CD14-positive monocyte (primary cell): Measurements from ENCODE around the gene IGFN1. TPM values are rescaled to one million over a fixed set of nuclear protein-coding genes. Genes with fewer than 3 reads are reported as not detected.

Source experiments
- DNase-seq, 3 donors: peaks; one replicate each; pipeline ENCODE4 v3.0.0-alpha.2; 2011 to 2022
- H2AFZ ChIP-seq: 2 replicates; pipeline ENCODE4 v1.6.0; 2012; ENCODE audit warnings: mild to moderate bottlenecking, low read depth, low read length, inconsistent platforms; ENCODE audit not compliant: insufficient read depth, poor library complexity, severe bottlenecking
- H3K27ac ChIP-seq, 2 donors: 1 replicate in 1 of 2; 2 replicates in 1 of 2; pipeline ENCODE4 v1.5.1; 2012 to 2013; ENCODE audit warnings: low read length in 2 of 2, control low read depth in 1 of 2, inconsistent platforms in 1 of 2, low read depth in 1 of 2, mild to moderate bottlenecking in 1 of 2
- H3K27me3 ChIP-seq, 2 donors: one replicate each; pipeline versions ENCODE4 v1.6.0 to v1.6.1; 2011 to 2013; ENCODE audit warnings: low read length in 2 of 2; ENCODE audit not compliant: control insufficient read depth in 2 of 2, insufficient read depth in 2 of 2
- H3K36me3 ChIP-seq, 2 donors: replicated peaks in 1 of 2; 1 replicate in 1 of 2; 2 replicates in 1 of 2; pipeline versions ENCODE4 v1.5.1 to v1.6.1; 2012 to 2013; ENCODE audit warnings: low read length in 2 of 2, control low read depth in 1 of 2, inconsistent platforms in 1 of 2, mild to moderate bottlenecking in 1 of 2; ENCODE audit not compliant: insufficient read depth in 2 of 2, control insufficient read depth in 1 of 2
- H3K4me1 ChIP-seq, 2 donors: 1 replicate in 1 of 2; 2 replicates in 1 of 2; pipeline versions ENCODE4 v1.5.1 to v1.6.1; 2012 to 2013; ENCODE audit warnings: low read length in 2 of 2, control low read depth in 1 of 2, inconsistent platforms in 1 of 2, mild to moderate bottlenecking in 1 of 2, moderate library complexity in 1 of 2; ENCODE audit not compliant: insufficient read depth in 2 of 2, control insufficient read depth in 1 of 2
- H3K4me2 ChIP-seq: replicated peaks from 2 replicates; pipeline ENCODE3; 2012; ENCODE audit warnings: low read length, moderate library complexity, mild to moderate bottlenecking; ENCODE audit not compliant: poor library complexity, severe bottlenecking; ENCODE audit errors: extremely low read depth
- H3K4me3 ChIP-seq, 3 experiments: fragments of 200-600 bp in 1 of 3; sonication (generic) in 1 of 3; replicated peaks in 1 of 3; 1 replicate in 2 of 3; 2 replicates in 1 of 3; pipeline ENCODE4 v1.5.1; 2011 to 2013; ENCODE audit warnings: low read length in 3 of 3, mild to moderate bottlenecking in 3 of 3, control low read depth in 2 of 3, low read depth in 2 of 3, inconsistent platforms in 1 of 3, moderate library complexity in 1 of 3
- H3K79me2 ChIP-seq: 2 replicates; pipeline ENCODE4 v1.6.0; 2012; ENCODE audit warnings: mild to moderate bottlenecking, control low read depth, inconsistent platforms, low read length, moderate library complexity; ENCODE audit not compliant: insufficient read depth
- H3K9ac ChIP-seq: 2 replicates; pipeline ENCODE4 v1.6.0; 2017; ENCODE audit warnings: low read length, mild to moderate bottlenecking; ENCODE audit not compliant: insufficient read depth, poor library complexity, severe bottlenecking
- H3K9me3 ChIP-seq, 2 donors: replicated peaks in 1 of 2; 1 replicate in 1 of 2; 2 replicates in 1 of 2; pipeline versions ENCODE4 v1.5.1 to v1.6.1; 2012 to 2013; ENCODE audit warnings: low read length in 2 of 2, control low read depth in 1 of 2; ENCODE audit not compliant: control insufficient read depth in 1 of 2, insufficient read depth in 1 of 2
- H4K20me1 ChIP-seq: 2 replicates; pipeline ENCODE4 v1.6.0; 2012; ENCODE audit warnings: mild to moderate bottlenecking, low read length, control low read depth, moderate library complexity; ENCODE audit not compliant: insufficient read depth
- H3K27ac Mint-ChIP-seq, 7 donors: one replicate each; pipeline ENCODE4 v1.8.0; 2020; ENCODE audit warnings: mild to moderate bottlenecking in 7 of 7, mixed read lengths in 7 of 7, moderate library complexity in 6 of 7, inconsistent platforms in 2 of 7
- H3K27me3 Mint-ChIP-seq, 3 donors: one replicate each; pipeline ENCODE4 v1.8.0; 2021 to 2022; ENCODE audit warnings: low read depth in 3 of 3, mild to moderate bottlenecking in 3 of 3, mixed read lengths in 3 of 3, moderate library complexity in 3 of 3, inconsistent platforms in 1 of 3
- H3K36me3 Mint-ChIP-seq, 2 donors: one replicate each; pipeline ENCODE4 v1.8.0; 2020; ENCODE audit warnings: mixed read lengths in 2 of 2, inconsistent platforms in 1 of 2, mild to moderate bottlenecking in 1 of 2
- H3K4me1 Mint-ChIP-seq: one replicate; pipeline ENCODE4 v1.8.0; 2020; ENCODE audit warnings: mild to moderate bottlenecking, mixed read lengths
- H3K4me3 Mint-ChIP-seq, 2 donors: one replicate each; pipeline ENCODE4 v1.8.0; 2020; ENCODE audit warnings: mild to moderate bottlenecking in 2 of 2, mixed read lengths in 2 of 2, moderate library complexity in 1 of 2
- H3K9me3 Mint-ChIP-seq, 7 donors: one replicate each; pipeline ENCODE4 v1.8.0; 2020 to 2022; ENCODE audit warnings: mixed read lengths in 7 of 7, mild to moderate bottlenecking in 6 of 7, moderate library complexity in 6 of 7, inconsistent platforms in 2 of 7
- CTCF ChIP-seq: fragments of 200-600 bp; IDR thresholded peaks from one replicate; pipeline ENCODE4 v1.8.0; 2022; ENCODE audit warnings: antibody characterized with exemption, mild to moderate bottlenecking
- WGBS: methylation state at CpG from one replicate; pipeline ENCODE4 v1.1.5; 2013; ENCODE audit warnings: missing lambda C conversion rate; ENCODE audit not compliant: insufficient coverage; 5-methylcytosine and 5-hydroxymethylcytosine counted together
- intact Hi-C, 2 donors: fragments of 100-400 bp; cut with micrococcal nuclease; formaldehyde crosslinking; loops; one replicate each; pipeline versions ENCODE4 v1.15.0 to v1.15.1; 2023
- polyA plus RNA-seq, 3 donors: library from polyadenylated mRNA; depleted of rRNA in 1 of 3; unstranded in 2 of 3; stranded (reverse) in 1 of 3; fragments of 300-500 nt in 2 of 3; fragments of >200 nt in 1 of 3; fragmentation: Illumina TruSeq in 2 of 3; gene quantifications; 1 replicate in 2 of 3; 2 replicates in 1 of 3; pipeline ENCODE4 v1.2.3, GENCODE V29; 2012 to 2021

IGFN1 gene
- polyA plus RNA-seq, 3 donors, result not detected

- Mint-ChIP-seq H3K27me3 (peaks cover 15 to 24% (median 17%) of the 10 kb centered on the region in 3 donors), H3K4me3 (no peak overlapping the region), H3K9me3 (peaks cover 0 to 3% (median 0%) of the 10 kb centered on the region in 7 donors), H3K27ac (peak overlapping the region in 1 of 7 donors; percentile 57), H3K36me3 (no peaks in the 10 kb centered on the region), H3K4me1 (no peaks in the 10 kb centered on the region)
- Histone ChIP-seq H3K27ac (no peak overlapping the region), H3K4me3 (no peak overlapping the region), H3K79me2 (no peaks in the 10 kb centered on the region), H3K36me3 (no peaks in the 10 kb centered on the region), H4K20me1 (no peaks in the 10 kb centered on the region), H2AFZ (no peak overlapping the region), H3K4me1 (no peaks in the 10 kb centered on the region), H3K27me3 (peaks cover 0 to 3% of the 10 kb centered on the region in 2 donors), H3K4me2 (no peak overlapping the region), H3K9ac (no peak overlapping the region), H3K9me3 (no peaks in the 10 kb centered on the region)
- intact Hi-C loops, result no loop called here
- DNase-seq, result no peak
- WGBS, result 83% methylated on average over 3 of the region's 4 CpGs
- no peak for TF ChIP-seq CTCF
Measured at GRCh38 chr1:201206176-201206575, 15.6 kb downstream of the IGFN1 start.

GRCh38 chr1:201207046-201207445 lies 16.4 kb downstream of the IGFN1 start:
- no peak overlapping the region for H3K27ac Mint-ChIP-seq
- Histone ChIP-seq H3K27me3 (peaks cover 0 to 4% of the 10 kb centered on the region in 2 donors), H3K4me2 (no peak overlapping the region), H3K79me2 (no peaks in the 10 kb centered on the region), H3K4me3 (no peak overlapping the region), H4K20me1 (no peaks in the 10 kb centered on the region), H3K9me3 (no peaks in the 10 kb centered on the region), H3K36me3 (no peaks in the 10 kb centered on the region), H3K4me1 (no peaks in the 10 kb centered on the region), H3K27ac (no peak overlapping the region), H2AFZ (no peak overlapping the region), H3K9ac (no peak overlapping the region)
- TF ChIP-seq CTCF, result no peak
- no peak for DNase-seq
- 97% methylated on average over 3 of the region's 3 CpGs for WGBS
- H3K36me3 Mint-ChIP-seq, result no peaks in the 10 kb centered on the region
- peaks cover 0 to 4% (median 0%) of the 10 kb centered on the region in 7 donors for H3K9me3 Mint-ChIP-seq
- no peak overlapping the region for H3K4me3 Mint-ChIP-seq
- intact Hi-C loops, result no loop called here
- H3K4me1 Mint-ChIP-seq, result no peaks in the 10 kb centered on the region
- H3K27me3 Mint-ChIP-seq, result peaks cover 23 to 29% (median 26%) of the 10 kb centered on the region in 3 donors
